B cell (primary cell): ENCODE data around the gene CNOT4.

Experiments used
- EZH2 ChIP-seq: IDR thresholded peaks from 2 replicates; pipeline ENCODE4 v1.6.1; 2012; ENCODE audit warnings: borderline replicate concordance, low read depth, mild to moderate bottlenecking, moderate library complexity, low read length; ENCODE audit not compliant: insufficient read depth, poor library complexity, severe bottlenecking
- TF ChIP-seq, protein P1 (sequence below): fragments of 200-600 bp; IDR thresholded peaks from one replicate; pipeline ENCODE4 v1.8.0; 2022; ENCODE audit warnings: antibody characterized with exemption, mild to moderate bottlenecking

DNA sequence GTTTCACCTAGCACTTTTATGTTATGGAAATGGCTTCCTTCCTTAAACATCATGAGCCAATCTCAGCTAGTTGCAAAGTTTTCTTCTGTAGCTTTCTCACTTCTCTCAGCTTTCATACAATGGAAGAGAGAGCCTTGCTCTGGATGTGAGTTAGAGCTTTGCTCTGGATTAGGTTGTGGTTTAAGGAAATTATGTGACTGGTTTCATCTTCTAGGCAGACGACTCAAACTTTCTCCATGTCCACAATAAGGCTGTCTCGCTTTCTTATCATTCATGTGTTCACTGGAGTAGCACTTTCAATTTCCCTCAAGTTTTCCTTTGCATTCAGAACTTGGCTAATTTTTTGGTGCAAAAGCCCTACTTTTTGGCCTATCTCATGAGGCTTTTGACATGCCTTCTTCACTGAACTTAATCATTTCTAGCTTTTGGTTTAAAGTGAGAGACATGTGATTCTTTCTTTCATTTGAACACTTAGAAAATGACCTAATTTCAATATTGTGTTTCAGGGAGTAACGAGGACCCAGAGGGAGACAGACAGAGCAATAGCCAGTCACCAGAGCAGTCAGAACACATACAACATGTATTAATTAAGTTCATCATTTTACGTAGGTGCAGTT lies 49.8 kb downstream of the CNOT4 start:
- TF ChIP-seq, protein P1, sequence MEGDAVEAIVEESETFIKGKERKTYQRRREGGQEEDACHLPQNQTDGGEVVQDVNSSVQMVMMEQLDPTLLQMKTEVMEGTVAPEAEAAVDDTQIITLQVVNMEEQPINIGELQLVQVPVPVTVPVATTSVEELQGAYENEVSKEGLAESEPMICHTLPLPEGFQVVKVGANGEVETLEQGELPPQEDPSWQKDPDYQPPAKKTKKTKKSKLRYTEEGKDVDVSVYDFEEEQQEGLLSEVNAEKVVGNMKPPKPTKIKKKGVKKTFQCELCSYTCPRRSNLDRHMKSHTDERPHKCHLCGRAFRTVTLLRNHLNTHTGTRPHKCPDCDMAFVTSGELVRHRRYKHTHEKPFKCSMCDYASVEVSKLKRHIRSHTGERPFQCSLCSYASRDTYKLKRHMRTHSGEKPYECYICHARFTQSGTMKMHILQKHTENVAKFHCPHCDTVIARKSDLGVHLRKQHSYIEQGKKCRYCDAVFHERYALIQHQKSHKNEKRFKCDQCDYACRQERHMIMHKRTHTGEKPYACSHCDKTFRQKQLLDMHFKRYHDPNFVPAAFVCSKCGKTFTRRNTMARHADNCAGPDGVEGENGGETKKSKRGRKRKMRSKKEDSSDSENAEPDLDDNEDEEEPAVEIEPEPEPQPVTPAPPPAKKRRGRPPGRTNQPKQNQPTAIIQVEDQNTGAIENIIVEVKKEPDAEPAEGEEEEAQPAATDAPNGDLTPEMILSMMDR, result no peak
- no peak for TF ChIP-seq EZH2
